HepG2 (cell line): ENCODE data around the gene VEGFB. TPM values are rescaled to one million over a fixed set of nuclear protein-coding genes. Genes with fewer than 3 reads are reported as not detected.

Experiments used
- AGO1 ChIP-seq: fragments of 200-400 bp; formaldehyde crosslinking; IDR thresholded peaks from 2 replicates; pipeline ENCODE4 v1.6.1; 2017; ENCODE audit warnings: mild to moderate bottlenecking, low read depth, low read length, moderate library complexity; ENCODE audit not compliant: poor library complexity, severe bottlenecking
- CREBL2 ChIP-seq: sonication (generic); formaldehyde crosslinking; IDR thresholded peaks from 2 replicates; pipeline ENCODE4 v1.8.1; 2023; ENCODE audit warnings: missing genetic modification reagents, mild to moderate bottlenecking, borderline replicate concordance
- ELF1 ChIP-seq: sonication (generic); formaldehyde crosslinking; IDR thresholded peaks from 2 replicates; pipeline ENCODE4 v1.4.0; 2020; ENCODE audit warnings: missing genetic modification reagents
- GABPB1 ChIP-seq: IDR thresholded peaks from 2 replicates; pipeline ENCODE4 v1.6.1; 2016; ENCODE audit warnings: mild to moderate bottlenecking, missing genetic modification reagents, moderate library complexity, missing compliant biosample characterization
- JUN ChIP-seq: sonication (generic); formaldehyde crosslinking; IDR thresholded peaks from 2 replicates; pipeline ENCODE4 v1.4.0; 2020; ENCODE audit warnings: mild to moderate bottlenecking, missing genetic modification reagents
- KLF6 ChIP-seq: IDR thresholded peaks from 2 replicates; pipeline ENCODE4 v1.8.0; 2016; ENCODE audit warnings: missing biosample characterization, missing genetic modification reagents
- MBNL3 ChIP-seq: fragments of 250-450 bp; sonication (Bioruptor Pico); conservative IDR thresholded peaks from 2 replicates; pipeline ENCODE4 v1.8.0; 2022; ENCODE audit warnings: mild to moderate bottlenecking, inconsistent platforms
- PHF8 ChIP-seq: sonication (generic); formaldehyde crosslinking; IDR thresholded peaks from 2 replicates; pipeline ENCODE4 v1.5.0; 2020; ENCODE audit warnings: missing genetic modification reagents
- SCMH1 ChIP-seq: sonication (generic); formaldehyde crosslinking; IDR thresholded peaks from 2 replicates; pipeline ENCODE4 v1.9.0; 2021; ENCODE audit warnings: missing genetic modification reagents, mild to moderate bottlenecking, borderline replicate concordance
- SNAPC5 ChIP-seq: sonication (generic); formaldehyde crosslinking; IDR thresholded peaks from 2 replicates; pipeline ENCODE4 v1.8.1; 2023; ENCODE audit warnings: mild to moderate bottlenecking, missing genetic modification reagents, borderline replicate concordance
- TEF ChIP-seq: sonication (generic); formaldehyde crosslinking; IDR thresholded peaks from 2 replicates; pipeline ENCODE4 v1.5.0; 2020; ENCODE audit warnings: missing genetic modification reagents
- THAP8 ChIP-seq: sonication (generic); formaldehyde crosslinking; IDR thresholded peaks from 2 replicates; pipeline ENCODE4 v1.5.1; 2020; ENCODE audit warnings: missing genetic modification reagents, mild to moderate bottlenecking, borderline replicate concordance
- TIGD3 ChIP-seq: sonication (generic); formaldehyde crosslinking; IDR thresholded peaks from 2 replicates; pipeline ENCODE4 v1.5.1; 2020; ENCODE audit warnings: mild to moderate bottlenecking, missing genetic modification reagents, borderline replicate concordance
- ZBTB21 ChIP-seq: sonication (generic); formaldehyde crosslinking; IDR thresholded peaks from 2 replicates; pipeline ENCODE4 v1.4.0; 2020; ENCODE audit warnings: missing genetic modification reagents
- ZFX ChIP-seq: sonication (generic); formaldehyde crosslinking; IDR thresholded peaks from 2 replicates; pipeline ENCODE4 v1.4.0; 2020; ENCODE audit warnings: mild to moderate bottlenecking, low read depth, missing genetic modification reagents, moderate library complexity
- ZNF234 ChIP-seq: sonication (generic); formaldehyde crosslinking; conservative IDR thresholded peaks from 2 replicates; pipeline ENCODE4 v1.5.1; 2020; ENCODE audit warnings: mild to moderate bottlenecking, missing genetic modification reagents
- ZNF484 ChIP-seq: sonication (generic); formaldehyde crosslinking; IDR thresholded peaks from 2 replicates; pipeline ENCODE4 v1.5.1; 2020; ENCODE audit warnings: mild to moderate bottlenecking, low read depth, missing genetic modification reagents, borderline replicate concordance
- ZNF563 ChIP-seq: sonication (generic); formaldehyde crosslinking; IDR thresholded peaks from 2 replicates; pipeline ENCODE4 v1.8.0; 2022; ENCODE audit warnings: mild to moderate bottlenecking, moderate library complexity, missing genetic modification reagents
- ZNF629 ChIP-seq: sonication (generic); formaldehyde crosslinking; conservative IDR thresholded peaks from 2 replicates; pipeline ENCODE4 v1.5.0; 2020; ENCODE audit warnings: missing genetic modification reagents
- ZNF724P ChIP-seq: sonication (generic); formaldehyde crosslinking; IDR thresholded peaks from 2 replicates; pipeline ENCODE4 v1.8.0; 2022; ENCODE audit warnings: missing genetic modification reagents, borderline replicate concordance
- ZSCAN21 ChIP-seq: sonication (generic); formaldehyde crosslinking; IDR thresholded peaks from 2 replicates; pipeline ENCODE4 v1.8.0; 2022; ENCODE audit warnings: mild to moderate bottlenecking, missing genetic modification reagents, moderate library complexity, borderline replicate concordance
- polyA plus RNA-seq, 8 experiments: library from polyadenylated mRNA; depleted of rRNA in 3 of 8; stranded (reverse) in 7 of 8; unstranded in 1 of 8; fragments of >200 nt; fragmentation: Illumina TruSeq in 4 of 8; extraction: Trizol in 4 of 8; gene quantifications; 2 replicates each; pipeline versions ENCODE4 v1.2.1 to v1.2.3, GENCODE V29; 2011 to 2016; ENCODE audit warnings: low read depth in 4 of 8, missing spikeins in 1 of 8, mixed read lengths in 1 of 8; ENCODE audit not compliant: insufficient read depth in 1 of 8
- total RNA-seq, 5 experiments: library from RNA; depleted of rRNA; stranded (reverse); fragments of >200 nt; fragmentation: Illumina TruSeq; extraction: Trizol; gene quantifications; 2 replicates each; pipeline ENCODE4 v1.2.3, GENCODE V29; 2016; ENCODE audit warnings: low read depth in 1 of 5
- TF ChIP-seq, protein P1 (sequence below): sonication (generic); formaldehyde crosslinking; IDR thresholded peaks from 2 replicates; pipeline ENCODE4 v1.4.0; 2020; ENCODE audit warnings: mild to moderate bottlenecking, missing genetic modification reagents
- TF ChIP-seq, protein P2 (sequence below): fragments of 450-650 bp; IDR thresholded peaks from 2 replicates; pipeline ENCODE4 v1.6.1; 2017; ENCODE audit warnings: mild to moderate bottlenecking

Gene VEGFB
- total and polyA plus RNA-seq, 2 of the 13 experiments (the other 11 are each of a cell fraction or from before 2014, with no cell fraction given) = 9.0 to 11.3 TPM

- TF ChIP-seq TIGD3 (no peak), AGO1 (peak; percentile 93), TEF (no peak), ZNF234 (peak; percentile 0; the same call in 1 of the 2 replicates), ELF1 (CRISPR knock-in tag) (peak; percentile 100), ZNF563 (CRISPR knock-in tag) (no peak; the same call in 1 of the 2 replicates), ZNF724P (CRISPR knock-in tag) (no peak), ZSCAN21 (peak; percentile 32; the same call in 1 of the 2 replicates), JUN (CRISPR knock-in tag) (no peak), ZFX (CRISPR knock-in tag) (peak; percentile 91; the same call in 1 of the 2 replicates), PHF8 (CRISPR knock-in tag) (peak; percentile 62), SCMH1 (CRISPR knock-in tag) (no peak), MBNL3 (CRISPR knock-in tag) (no peak), SNAPC5 (CRISPR knock-in tag) (peak; percentile 26; the same call in 1 of the 2 replicates), ZNF484 (no peak), ZBTB21 (CRISPR knock-in tag) (no peak), THAP8 (CRISPR knock-in tag) (no peak; the same call in 1 of the 2 replicates), ZNF629 (CRISPR knock-in tag) (no peak; the same call in 1 of the 2 replicates), GABPB1 (peak; percentile 98), CREBL2 (CRISPR knock-in tag) (no peak), KLF6 (CRISPR knock-in tag) (peak; percentile 79)
- TF ChIP-seq, protein P1, sequence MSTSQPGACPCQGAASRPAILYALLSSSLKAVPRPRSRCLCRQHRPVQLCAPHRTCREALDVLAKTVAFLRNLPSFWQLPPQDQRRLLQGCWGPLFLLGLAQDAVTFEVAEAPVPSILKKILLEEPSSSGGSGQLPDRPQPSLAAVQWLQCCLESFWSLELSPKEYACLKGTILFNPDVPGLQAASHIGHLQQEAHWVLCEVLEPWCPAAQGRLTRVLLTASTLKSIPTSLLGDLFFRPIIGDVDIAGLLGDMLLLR (CRISPR knock-in tag) = no peak
- TF ChIP-seq, protein P2, sequence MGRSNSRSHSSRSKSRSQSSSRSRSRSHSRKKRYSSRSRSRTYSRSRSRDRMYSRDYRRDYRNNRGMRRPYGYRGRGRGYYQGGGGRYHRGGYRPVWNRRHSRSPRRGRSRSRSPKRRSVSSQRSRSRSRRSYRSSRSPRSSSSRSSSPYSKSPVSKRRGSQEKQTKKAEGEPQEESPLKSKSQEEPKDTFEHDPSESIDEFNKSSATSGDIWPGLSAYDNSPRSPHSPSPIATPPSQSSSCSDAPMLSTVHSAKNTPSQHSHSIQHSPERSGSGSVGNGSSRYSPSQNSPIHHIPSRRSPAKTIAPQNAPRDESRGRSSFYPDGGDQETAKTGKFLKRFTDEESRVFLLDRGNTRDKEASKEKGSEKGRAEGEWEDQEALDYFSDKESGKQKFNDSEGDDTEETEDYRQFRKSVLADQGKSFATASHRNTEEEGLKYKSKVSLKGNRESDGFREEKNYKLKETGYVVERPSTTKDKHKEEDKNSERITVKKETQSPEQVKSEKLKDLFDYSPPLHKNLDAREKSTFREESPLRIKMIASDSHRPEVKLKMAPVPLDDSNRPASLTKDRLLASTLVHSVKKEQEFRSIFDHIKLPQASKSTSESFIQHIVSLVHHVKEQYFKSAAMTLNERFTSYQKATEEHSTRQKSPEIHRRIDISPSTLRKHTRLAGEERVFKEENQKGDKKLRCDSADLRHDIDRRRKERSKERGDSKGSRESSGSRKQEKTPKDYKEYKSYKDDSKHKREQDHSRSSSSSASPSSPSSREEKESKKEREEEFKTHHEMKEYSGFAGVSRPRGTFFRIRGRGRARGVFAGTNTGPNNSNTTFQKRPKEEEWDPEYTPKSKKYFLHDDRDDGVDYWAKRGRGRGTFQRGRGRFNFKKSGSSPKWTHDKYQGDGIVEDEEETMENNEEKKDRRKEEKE = no peak
These were observed 35.3 kb downstream of the VEGFB start (continued) for GRCh38 chr11:64269540-64270220.
